Parathyroid adenoma (tissue), 2 donors: ENCODE results near the gene ATXN10.
A peak's percentile ranks its signal among the peaks of the same experiment; 100 is the strongest.
"Not testable (repeated sequence)": the region's sequence is repeated elsewhere in the genome, so short reads cannot be mapped to it uniquely, and the experiment has no call there.

ENCODE experiments used
- H2AFZ ChIP-seq: fragments of 300-600 bp; sonication (generic); one replicate; pipeline ENCODE4 v1.7.0; 2017; ENCODE audit warnings: antibody characterized with exemption, mild to moderate bottlenecking
- H3K27ac ChIP-seq: fragments of 300-600 bp; sonication (generic); one replicate; pipeline ENCODE4 v1.7.0; 2017
- H3K27me3 ChIP-seq: fragments of 300-600 bp; sonication (generic); one replicate; pipeline ENCODE4 v1.7.0; 2017; ENCODE audit warnings: low read length; ENCODE audit not compliant: control insufficient read depth, insufficient read depth
- H3K36me3 ChIP-seq: fragments of 300-600 bp; sonication (generic); one replicate; pipeline ENCODE4 v1.7.0; 2017; ENCODE audit warnings: low read length; ENCODE audit not compliant: control insufficient read depth, insufficient read depth
- H3K4me1 ChIP-seq: fragments of 300-600 bp; sonication (generic); one replicate; pipeline ENCODE4 v1.7.0; 2017; ENCODE audit warnings: control low read depth
- H3K4me2 ChIP-seq: fragments of 300-600 bp; sonication (generic); one replicate; pipeline ENCODE4 v1.7.0; 2017; ENCODE audit warnings: low read length
- H3K4me3 ChIP-seq: fragments of 300-600 bp; sonication (generic); one replicate; pipeline ENCODE4 v1.7.0; 2017; ENCODE audit warnings: low read depth, low read length
- H3K79me2 ChIP-seq: fragments of 300-600 bp; sonication (generic); one replicate; pipeline ENCODE4 v1.7.0; 2017; ENCODE audit warnings: control low read depth
- H3K9ac ChIP-seq: fragments of 300-600 bp; sonication (generic); one replicate; pipeline ENCODE4 v1.7.0; 2017; ENCODE audit warnings: mild to moderate bottlenecking
- H3K9me3 ChIP-seq: fragments of 300-600 bp; sonication (generic); one replicate; pipeline ENCODE4 v1.7.0; 2017; ENCODE audit warnings: low read length; ENCODE audit not compliant: control insufficient read depth
- TF ChIP-seq, protein P1 (sequence below): fragments of 300-600 bp; sonication (generic); IDR thresholded peaks from one replicate; pipeline ENCODE4 v1.7.0; 2017; ENCODE audit warnings: antibody characterized with exemption, mild to moderate bottlenecking
- donor health status: primary hyperparathyroidism.

The ATXN10 gene, protein sequence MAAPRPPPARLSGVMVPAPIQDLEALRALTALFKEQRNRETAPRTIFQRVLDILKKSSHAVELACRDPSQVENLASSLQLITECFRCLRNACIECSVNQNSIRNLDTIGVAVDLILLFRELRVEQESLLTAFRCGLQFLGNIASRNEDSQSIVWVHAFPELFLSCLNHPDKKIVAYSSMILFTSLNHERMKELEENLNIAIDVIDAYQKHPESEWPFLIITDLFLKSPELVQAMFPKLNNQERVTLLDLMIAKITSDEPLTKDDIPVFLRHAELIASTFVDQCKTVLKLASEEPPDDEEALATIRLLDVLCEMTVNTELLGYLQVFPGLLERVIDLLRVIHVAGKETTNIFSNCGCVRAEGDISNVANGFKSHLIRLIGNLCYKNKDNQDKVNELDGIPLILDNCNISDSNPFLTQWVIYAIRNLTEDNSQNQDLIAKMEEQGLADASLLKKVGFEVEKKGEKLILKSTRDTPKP

DNA sequence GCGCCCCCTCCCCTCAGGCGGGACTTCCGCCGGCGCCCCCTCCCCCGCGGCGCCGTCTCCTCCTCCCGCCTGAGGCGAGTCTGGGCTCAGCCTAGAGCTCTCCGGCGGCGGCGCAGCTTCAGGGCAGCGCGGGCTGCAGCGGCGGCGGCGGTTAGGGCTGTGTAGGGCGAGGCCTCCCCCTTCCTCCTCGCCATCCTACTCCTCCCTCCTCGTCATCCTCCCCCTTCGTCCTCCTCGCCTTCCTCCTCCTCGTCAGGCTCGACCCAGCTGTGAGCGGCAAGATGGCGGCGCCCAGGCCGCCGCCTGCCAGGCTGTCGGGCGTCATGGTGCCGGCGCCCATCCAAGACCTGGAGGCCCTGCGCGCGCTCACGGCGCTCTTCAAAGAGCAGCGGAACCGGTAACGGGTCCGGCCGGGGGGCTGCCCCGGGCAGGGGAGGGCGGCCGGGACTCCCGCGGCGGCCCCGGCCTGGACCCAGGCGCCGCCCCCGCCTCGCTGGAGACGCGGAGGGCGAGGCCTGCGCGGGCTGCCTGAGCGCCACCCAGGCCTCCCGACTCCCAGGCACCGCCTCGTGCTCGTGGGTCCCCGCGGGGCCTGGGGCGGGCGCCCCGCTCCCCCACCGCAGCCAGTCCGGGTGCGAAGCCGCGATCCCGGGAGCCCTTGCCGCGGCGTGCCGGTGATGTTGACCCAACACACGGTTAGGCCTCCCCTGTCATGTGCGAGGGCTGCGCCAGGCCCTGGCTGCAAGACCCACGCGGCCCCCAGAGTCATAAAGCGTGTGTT is at the start of gene ATXN10:
Gene ATXN10, plus strand, starts transcription at position 52 of the 781 bp plus-strand sequence. Its CDS starts 230 bp downstream, at position 282.
- H3K9ac ChIP-seq, result peak within 1 kb of the TSS; percentile 28
- H3K4me3 ChIP-seq, result peak within 1 kb of the TSS; percentile 78
- H3K27me3 ChIP-seq, result no peaks in the 10 kb centered on the region
- H3K79me2 ChIP-seq, result peaks cover 13% of the 10 kb centered on the region
- peak within 1 kb of the TSS; percentile 96 for H3K4me2 ChIP-seq
- no peaks in the 10 kb centered on the region for H3K9me3 ChIP-seq
- H3K27ac ChIP-seq, result peak within 1 kb of the TSS; percentile 70
- TF ChIP-seq, protein P1, sequence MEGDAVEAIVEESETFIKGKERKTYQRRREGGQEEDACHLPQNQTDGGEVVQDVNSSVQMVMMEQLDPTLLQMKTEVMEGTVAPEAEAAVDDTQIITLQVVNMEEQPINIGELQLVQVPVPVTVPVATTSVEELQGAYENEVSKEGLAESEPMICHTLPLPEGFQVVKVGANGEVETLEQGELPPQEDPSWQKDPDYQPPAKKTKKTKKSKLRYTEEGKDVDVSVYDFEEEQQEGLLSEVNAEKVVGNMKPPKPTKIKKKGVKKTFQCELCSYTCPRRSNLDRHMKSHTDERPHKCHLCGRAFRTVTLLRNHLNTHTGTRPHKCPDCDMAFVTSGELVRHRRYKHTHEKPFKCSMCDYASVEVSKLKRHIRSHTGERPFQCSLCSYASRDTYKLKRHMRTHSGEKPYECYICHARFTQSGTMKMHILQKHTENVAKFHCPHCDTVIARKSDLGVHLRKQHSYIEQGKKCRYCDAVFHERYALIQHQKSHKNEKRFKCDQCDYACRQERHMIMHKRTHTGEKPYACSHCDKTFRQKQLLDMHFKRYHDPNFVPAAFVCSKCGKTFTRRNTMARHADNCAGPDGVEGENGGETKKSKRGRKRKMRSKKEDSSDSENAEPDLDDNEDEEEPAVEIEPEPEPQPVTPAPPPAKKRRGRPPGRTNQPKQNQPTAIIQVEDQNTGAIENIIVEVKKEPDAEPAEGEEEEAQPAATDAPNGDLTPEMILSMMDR, result no peak
- H3K4me1 ChIP-seq, result peaks cover 10% of the 10 kb centered on the region
- no peaks in the 10 kb centered on the region for H3K36me3 ChIP-seq
- H2AFZ ChIP-seq, result peak within 1 kb of the TSS; percentile 91

DNA sequence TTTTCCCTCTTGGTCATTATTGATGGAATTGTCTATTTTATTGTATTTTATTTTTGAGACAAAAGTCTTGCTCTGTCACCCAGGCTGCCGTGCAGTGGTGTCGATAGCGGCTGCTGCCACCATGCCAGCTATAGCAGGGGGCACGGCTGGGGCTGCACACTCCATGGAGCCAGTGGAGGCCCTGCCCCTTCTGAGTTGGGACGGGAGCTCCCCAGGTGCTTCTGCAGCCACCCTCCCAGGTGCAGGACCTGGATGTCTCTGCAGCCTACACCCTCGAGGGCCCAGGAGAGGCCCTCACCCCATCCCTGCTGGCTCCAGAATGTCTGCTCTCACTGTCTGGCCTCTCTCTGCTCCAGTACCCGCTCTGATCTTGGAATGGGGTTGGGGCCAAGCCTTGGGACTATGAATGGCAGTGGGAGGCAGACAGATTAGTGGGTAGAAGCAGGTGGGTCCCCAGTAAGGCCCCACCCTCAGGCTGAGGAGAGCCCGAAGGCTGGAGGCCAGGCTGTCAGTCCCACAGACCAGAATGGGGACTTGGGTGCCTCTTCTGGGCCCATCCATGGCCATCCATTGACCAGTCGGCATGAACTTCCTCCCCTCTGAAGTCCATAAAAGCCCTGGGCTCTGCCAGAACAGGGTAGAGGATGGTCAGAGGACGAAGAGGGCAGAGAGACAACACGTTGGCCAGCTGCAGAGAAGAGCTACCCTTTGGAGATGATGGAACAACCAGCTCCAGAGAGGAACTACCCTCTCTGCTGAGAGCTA is 49.6 kb upstream of the ATXN10 start:
- Histone ChIP-seq H3K27ac (no peak overlapping the region), H2AFZ (no peak overlapping the region), H3K9ac (no peak overlapping the region), H3K4me1 (no peaks in the 10 kb centered on the region), H3K79me2 (no peaks in the 10 kb centered on the region), H3K9me3 (no peaks in the 10 kb centered on the region), H3K4me2 (no peak overlapping the region), H3K27me3 (no peaks in the 10 kb centered on the region), H3K36me3 (no peaks in the 10 kb centered on the region), H3K4me3 (no peak overlapping the region)
- TF ChIP-seq, protein P1, result no peak

DNA sequence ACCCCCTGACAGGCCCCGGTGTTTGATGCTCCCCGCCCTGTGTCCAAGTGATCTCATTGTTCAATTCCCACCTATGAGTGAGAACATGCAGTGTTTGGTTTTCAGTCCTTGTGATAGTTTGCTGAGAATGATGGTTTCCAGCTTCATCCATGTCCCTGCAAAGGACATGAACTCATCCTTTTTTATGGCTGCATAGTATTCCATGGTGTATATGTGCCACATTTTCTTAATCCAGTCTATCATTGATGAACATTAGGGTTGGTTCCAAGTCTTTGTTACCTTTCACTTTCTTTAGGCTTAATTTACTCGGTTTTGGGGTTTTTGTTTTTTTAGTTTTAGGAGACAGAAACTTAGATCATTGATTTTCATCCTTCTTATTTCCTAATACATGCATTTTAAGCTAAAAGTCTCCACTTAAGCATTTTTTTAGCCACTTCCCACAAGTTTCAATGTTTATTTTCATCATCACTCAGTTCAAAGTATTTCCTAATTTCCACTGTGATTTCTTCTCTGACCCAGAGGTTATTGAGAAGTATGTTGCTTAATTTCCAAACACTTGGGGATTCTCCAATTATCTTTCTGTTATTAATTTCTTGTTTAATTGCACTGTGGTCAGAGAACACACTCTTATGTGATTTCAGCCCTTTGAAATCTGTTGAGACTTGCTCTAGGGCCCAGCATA is 48.0 kb upstream of the ATXN10 start:
- not testable (repeated sequence) for H3K9me3 ChIP-seq, H3K27ac ChIP-seq, H3K79me2 ChIP-seq, H3K36me3 ChIP-seq, H3K9ac ChIP-seq, H3K27me3 ChIP-seq, H3K4me2 ChIP-seq, H2AFZ ChIP-seq, H3K4me3 ChIP-seq, H3K4me1 ChIP-seq

DNA sequence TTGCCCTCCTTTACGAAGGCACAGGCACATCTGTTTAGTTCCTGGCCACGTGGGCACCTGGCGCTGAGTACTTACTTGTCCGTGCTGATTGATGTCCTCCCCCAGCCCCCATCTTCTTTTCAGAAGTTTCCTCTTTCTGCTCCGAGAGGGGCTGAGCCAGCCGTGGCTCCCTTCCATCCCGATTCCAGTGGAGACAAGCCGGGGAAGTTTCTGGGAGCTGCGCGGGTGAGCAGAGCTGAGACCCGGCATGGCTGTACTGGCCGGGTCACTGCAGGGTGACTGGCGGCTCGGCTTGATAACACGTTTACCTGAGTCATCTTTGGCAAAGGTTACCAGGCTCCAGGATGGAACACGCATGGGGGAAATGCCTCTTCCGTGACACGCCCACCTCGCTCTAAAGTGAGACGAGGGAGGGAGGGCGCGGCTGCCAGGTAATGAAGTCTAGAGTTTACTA is 45.4 kb upstream of the ATXN10 start:
- Histone ChIP-seq H3K27me3 (no peaks in the 10 kb centered on the region), H3K4me3 (no peak overlapping the region), H3K27ac (no peak overlapping the region), H2AFZ (no peak overlapping the region), H3K36me3 (no peaks in the 10 kb centered on the region), H3K9ac (no peak overlapping the region), H3K4me2 (peak overlapping the region; percentile 69), H3K79me2 (no peaks in the 10 kb centered on the region), H3K9me3 (no peaks in the 10 kb centered on the region), H3K4me1 (no peaks in the 10 kb centered on the region)
- TF ChIP-seq, protein P1, result no peak
